ENCODE data around the gene TMEFF2.

- no peak for TF ChIP-seq CTCF (IDR thresholded peaks at IDR 0.05)
- TF ChIP-seq POLR2A (IDR thresholded peaks at IDR 0.05), result no peak
Observed at GRCh38 chr2:191942739-191943103, 252.0 kb downstream of the TMEFF2 start.
